GM23338 (cell line): ENCODE data around the gene ASPDH. TPM values are rescaled to one million over a fixed set of nuclear protein-coding genes. Genes with fewer than 3 reads are reported as not detected.

Experiments used
- ATAC-seq: fragments of 200-7000 bp; cut with Tn5 transposase; 3 replicates; pipeline ENCODE4 v1.9.1; 2020
- DNase-seq: peaks from one replicate; pipeline ENCODE4 v3.0.0-alpha.2; 2015; ENCODE audit warnings: low spot score
- H2AFZ ChIP-seq: fragments of 200-600 bp; sonication (generic); 2 replicates; pipeline ENCODE4 v1.8.0; 2016; ENCODE audit warnings: antibody characterized with exemption, mild to moderate bottlenecking, moderate library complexity
- H3F3A ChIP-seq: fragments of 200-600 bp; sonication (generic); replicated peaks from 2 replicates; pipeline ENCODE4 v1.8.0; 2017; ENCODE audit warnings: antibody characterized with exemption, mixed run types, low read depth
- H3K27ac ChIP-seq: fragments of 200-600 bp; sonication (generic); 2 replicates; pipeline ENCODE4 v1.6.1; 2016; ENCODE audit warnings: low read depth
- H3K27me3 ChIP-seq: fragments of 200-600 bp; sonication (generic); 2 replicates; pipeline ENCODE4 v1.8.0; 2016; ENCODE audit warnings: mild to moderate bottlenecking, mixed run types, moderate library complexity; ENCODE audit not compliant: insufficient read depth
- H3K36me3 ChIP-seq: fragments of 200-600 bp; sonication (generic); 2 replicates; pipeline ENCODE4 v1.8.0; 2016; ENCODE audit warnings: mild to moderate bottlenecking; ENCODE audit not compliant: insufficient read depth
- H3K4me1 ChIP-seq: fragments of 200-600 bp; sonication (generic); 2 replicates; pipeline ENCODE4 v1.8.0; 2016; ENCODE audit warnings: mild to moderate bottlenecking, moderate library complexity; ENCODE audit not compliant: insufficient read depth
- H3K4me2 ChIP-seq: fragments of 200-600 bp; sonication (generic); 2 replicates; pipeline ENCODE4 v1.7.1; 2017; ENCODE audit warnings: mixed run types
- H3K4me3 ChIP-seq: fragments of 200-600 bp; sonication (generic); 2 replicates; pipeline ENCODE4 v1.6.1; 2016; ENCODE audit warnings: mixed run types
- H3K79me2 ChIP-seq: fragments of 200-600 bp; sonication (generic); replicated peaks from 2 replicates; pipeline ENCODE4 v1.8.0; 2017; ENCODE audit warnings: mild to moderate bottlenecking; ENCODE audit not compliant: insufficient read depth
- H3K9me2 ChIP-seq: fragments of 200-600 bp; sonication (generic); 2 replicates; pipeline ENCODE4 v1.8.0; 2017; ENCODE audit not compliant: insufficient read depth
- H4K20me1 ChIP-seq: fragments of 200-600 bp; sonication (generic); replicated peaks from 2 replicates; pipeline ENCODE4 v1.8.0; 2017; ENCODE audit warnings: mild to moderate bottlenecking; ENCODE audit not compliant: insufficient read depth
- H3K27ac Mint-ChIP-seq: 2 replicates; pipeline ENCODE4 v1.8.0; 2020; ENCODE audit warnings: inconsistent platforms, mild to moderate bottlenecking, moderate library complexity, mixed read lengths
- H3K27me3 Mint-ChIP-seq: 3 replicates; pipeline ENCODE4 v1.8.0; 2022; ENCODE audit warnings: low read depth, mild to moderate bottlenecking, moderate library complexity, mixed read lengths, inconsistent platforms; ENCODE audit not compliant: insufficient read depth, poor library complexity
- H3K36me3 Mint-ChIP-seq: 3 replicates; pipeline ENCODE4 v1.8.0; 2021; ENCODE audit warnings: low read depth, mild to moderate bottlenecking, inconsistent platforms, moderate library complexity, mixed read lengths
- H3K4me1 Mint-ChIP-seq: 3 replicates; pipeline ENCODE4 v1.8.0; 2020; ENCODE audit warnings: mild to moderate bottlenecking, inconsistent platforms, mixed read lengths
- H3K4me3 Mint-ChIP-seq: 3 replicates; pipeline ENCODE4 v1.8.0; 2021; ENCODE audit warnings: moderate library complexity, mild to moderate bottlenecking, inconsistent platforms, mixed read lengths
- H3K9me3 Mint-ChIP-seq: 3 replicates; pipeline ENCODE4 v1.8.0; 2020; ENCODE audit warnings: moderate library complexity, mild to moderate bottlenecking, inconsistent platforms, mixed read lengths
- CREB1 ChIP-seq: fragments of 250-450 bp; sonication (Bioruptor Pico); IDR thresholded peaks from 2 replicates; pipeline ENCODE4 v1.5.0; 2020; ENCODE audit warnings: low read depth, mild to moderate bottlenecking, moderate library complexity
- EZH2 ChIP-seq: fragments of 200-600 bp; sonication (generic); IDR thresholded peaks from one replicate; pipeline ENCODE4 v1.8.0; 2017; ENCODE audit warnings: antibody characterized with exemption, mild to moderate bottlenecking, low read depth; ENCODE audit not compliant: unreplicated experiment
- EZH2phosphoT487 ChIP-seq: fragments of 200-600 bp; sonication (generic); IDR thresholded peaks from one replicate; pipeline ENCODE4 v1.8.1; 2018; ENCODE audit warnings: antibody characterized with exemption; ENCODE audit not compliant: unreplicated experiment
- JUNB ChIP-seq: IDR thresholded peaks from one replicate; pipeline ENCODE4 v1.6.1; 2016; ENCODE audit warnings: antibody characterized with exemption; ENCODE audit not compliant: unreplicated experiment
- NANOG ChIP-seq: IDR thresholded peaks from 2 replicates; pipeline ENCODE4 v1.6.1; 2016; ENCODE audit warnings: antibody characterized with exemption, borderline replicate concordance
- POLR2AphosphoS5 ChIP-seq: IDR thresholded peaks from 2 replicates; pipeline ENCODE4 v1.6.1; 2016; ENCODE audit warnings: antibody characterized with exemption, low read depth
- STAT1 ChIP-seq: IDR thresholded peaks from one replicate; pipeline ENCODE4 v1.6.1; 2016; ENCODE audit warnings: antibody characterized with exemption; ENCODE audit not compliant: unreplicated experiment
- ZNF114 ChIP-seq: fragments of 250-450 bp; sonication (Bioruptor Pico); IDR thresholded peaks from 2 replicates; pipeline ENCODE4 v1.5.0; 2020; ENCODE audit warnings: mild to moderate bottlenecking, moderate library complexity
- ZNF331 ChIP-seq: fragments of 250-450 bp; sonication (Bioruptor Pico); IDR thresholded peaks from 2 replicates; pipeline ENCODE4 v1.5.0; 2020; ENCODE audit warnings: low read depth, mild to moderate bottlenecking, moderate library complexity
- polyA plus RNA-seq: library from polyadenylated mRNA; unstranded; fragments of >200 nt; fragmentation: Nextera tagmentation; extraction: Ambion mirVana; gene quantifications from 2 replicates; pipeline ENCODE4 v1.2.1, GENCODE V29; 2016
- total RNA-seq: library from RNA; depleted of rRNA; stranded (reverse); fragments of >200 nt; shearing (Covaris generic); gene quantifications from 2 replicates; pipeline ENCODE4 v1.2.3, GENCODE V29; 2014
- TF ChIP-seq, protein P1 (sequence below): IDR thresholded peaks from 2 replicates; pipeline ENCODE4 v1.6.1; 2016; ENCODE audit warnings: antibody characterized with exemption
- TF ChIP-seq, protein P2 (sequence below): IDR thresholded peaks from one replicate; pipeline ENCODE4 v1.6.1; 2018; ENCODE audit warnings: antibody characterized with exemption; ENCODE audit not compliant: unreplicated experiment
- TF ChIP-seq, protein P3 (sequence below): fragments of 250-450 bp; sonication (Bioruptor Pico); IDR thresholded peaks from 2 replicates; pipeline ENCODE4 v1.5.0; 2020; ENCODE audit warnings: mild to moderate bottlenecking, moderate library complexity
- TF ChIP-seq, protein P4 (sequence below), 2 experiments: fragments of 200-600 bp in 1 of 2; sonication (generic) in 1 of 2; conservative IDR thresholded peaks; 2 replicates each; pipeline versions ENCODE4 v1.5.1 to v1.6.1; 2016 to 2017; ENCODE audit warnings: antibody characterized with exemption in 2 of 2, low read depth in 2 of 2, mild to moderate bottlenecking in 2 of 2, moderate library complexity in 1 of 2

ASPDH gene
- total and polyA plus RNA-seq, 2 experiments from 2014 or later: not detected

DNA sequence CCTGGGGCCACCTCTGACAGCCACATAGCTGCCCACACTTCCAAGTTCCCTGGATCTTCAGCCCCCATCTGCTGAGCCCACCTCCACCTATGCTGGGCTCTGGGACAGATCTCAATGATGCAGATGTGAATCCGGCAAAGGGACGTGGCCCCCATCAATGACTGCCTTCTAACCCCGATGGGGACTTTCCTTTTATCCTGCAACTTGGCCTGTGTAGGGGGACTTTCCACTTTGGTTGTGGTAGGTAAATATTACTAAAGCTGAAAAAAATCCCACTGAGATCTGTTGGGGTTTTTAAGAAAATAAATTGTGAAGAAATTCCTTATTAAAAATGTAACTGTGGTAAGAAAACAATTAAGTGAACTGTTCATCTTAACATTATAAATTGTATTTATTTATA lies 20.8 kb upstream of the ASPDH start:
- 0 out of 2 replicates have a peak, but pooled peaks cover 3% of the 10 kb centered on the region for H3K9me2 ChIP-seq
- Mint-ChIP-seq H3K4me3 (no peak overlapping the region), H3K27ac (no peak overlapping the region), H3K4me1 (no peaks in the 10 kb centered on the region), H3K27me3 (peaks cover 5% of the 10 kb centered on the region), H3K9me3 (peaks cover 96% of the 10 kb centered on the region), H3K36me3 (peaks cover 38% of the 10 kb centered on the region)
- H3K27me3 ChIP-seq: no peaks in the 10 kb centered on the region
- TF ChIP-seq, protein P1, sequence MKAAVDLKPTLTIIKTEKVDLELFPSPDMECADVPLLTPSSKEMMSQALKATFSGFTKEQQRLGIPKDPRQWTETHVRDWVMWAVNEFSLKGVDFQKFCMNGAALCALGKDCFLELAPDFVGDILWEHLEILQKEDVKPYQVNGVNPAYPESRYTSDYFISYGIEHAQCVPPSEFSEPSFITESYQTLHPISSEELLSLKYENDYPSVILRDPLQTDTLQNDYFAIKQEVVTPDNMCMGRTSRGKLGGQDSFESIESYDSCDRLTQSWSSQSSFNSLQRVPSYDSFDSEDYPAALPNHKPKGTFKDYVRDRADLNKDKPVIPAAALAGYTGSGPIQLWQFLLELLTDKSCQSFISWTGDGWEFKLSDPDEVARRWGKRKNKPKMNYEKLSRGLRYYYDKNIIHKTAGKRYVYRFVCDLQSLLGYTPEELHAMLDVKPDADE: no peak
- TF ChIP-seq, protein P2, sequence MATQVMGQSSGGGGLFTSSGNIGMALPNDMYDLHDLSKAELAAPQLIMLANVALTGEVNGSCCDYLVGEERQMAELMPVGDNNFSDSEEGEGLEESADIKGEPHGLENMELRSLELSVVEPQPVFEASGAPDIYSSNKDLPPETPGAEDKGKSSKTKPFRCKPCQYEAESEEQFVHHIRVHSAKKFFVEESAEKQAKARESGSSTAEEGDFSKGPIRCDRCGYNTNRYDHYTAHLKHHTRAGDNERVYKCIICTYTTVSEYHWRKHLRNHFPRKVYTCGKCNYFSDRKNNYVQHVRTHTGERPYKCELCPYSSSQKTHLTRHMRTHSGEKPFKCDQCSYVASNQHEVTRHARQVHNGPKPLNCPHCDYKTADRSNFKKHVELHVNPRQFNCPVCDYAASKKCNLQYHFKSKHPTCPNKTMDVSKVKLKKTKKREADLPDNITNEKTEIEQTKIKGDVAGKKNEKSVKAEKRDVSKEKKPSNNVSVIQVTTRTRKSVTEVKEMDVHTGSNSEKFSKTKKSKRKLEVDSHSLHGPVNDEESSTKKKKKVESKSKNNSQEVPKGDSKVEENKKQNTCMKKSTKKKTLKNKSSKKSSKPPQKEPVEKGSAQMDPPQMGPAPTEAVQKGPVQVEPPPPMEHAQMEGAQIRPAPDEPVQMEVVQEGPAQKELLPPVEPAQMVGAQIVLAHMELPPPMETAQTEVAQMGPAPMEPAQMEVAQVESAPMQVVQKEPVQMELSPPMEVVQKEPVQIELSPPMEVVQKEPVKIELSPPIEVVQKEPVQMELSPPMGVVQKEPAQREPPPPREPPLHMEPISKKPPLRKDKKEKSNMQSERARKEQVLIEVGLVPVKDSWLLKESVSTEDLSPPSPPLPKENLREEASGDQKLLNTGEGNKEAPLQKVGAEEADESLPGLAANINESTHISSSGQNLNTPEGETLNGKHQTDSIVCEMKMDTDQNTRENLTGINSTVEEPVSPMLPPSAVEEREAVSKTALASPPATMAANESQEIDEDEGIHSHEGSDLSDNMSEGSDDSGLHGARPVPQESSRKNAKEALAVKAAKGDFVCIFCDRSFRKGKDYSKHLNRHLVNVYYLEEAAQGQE: no peak
- TF ChIP-seq, protein P3, sequence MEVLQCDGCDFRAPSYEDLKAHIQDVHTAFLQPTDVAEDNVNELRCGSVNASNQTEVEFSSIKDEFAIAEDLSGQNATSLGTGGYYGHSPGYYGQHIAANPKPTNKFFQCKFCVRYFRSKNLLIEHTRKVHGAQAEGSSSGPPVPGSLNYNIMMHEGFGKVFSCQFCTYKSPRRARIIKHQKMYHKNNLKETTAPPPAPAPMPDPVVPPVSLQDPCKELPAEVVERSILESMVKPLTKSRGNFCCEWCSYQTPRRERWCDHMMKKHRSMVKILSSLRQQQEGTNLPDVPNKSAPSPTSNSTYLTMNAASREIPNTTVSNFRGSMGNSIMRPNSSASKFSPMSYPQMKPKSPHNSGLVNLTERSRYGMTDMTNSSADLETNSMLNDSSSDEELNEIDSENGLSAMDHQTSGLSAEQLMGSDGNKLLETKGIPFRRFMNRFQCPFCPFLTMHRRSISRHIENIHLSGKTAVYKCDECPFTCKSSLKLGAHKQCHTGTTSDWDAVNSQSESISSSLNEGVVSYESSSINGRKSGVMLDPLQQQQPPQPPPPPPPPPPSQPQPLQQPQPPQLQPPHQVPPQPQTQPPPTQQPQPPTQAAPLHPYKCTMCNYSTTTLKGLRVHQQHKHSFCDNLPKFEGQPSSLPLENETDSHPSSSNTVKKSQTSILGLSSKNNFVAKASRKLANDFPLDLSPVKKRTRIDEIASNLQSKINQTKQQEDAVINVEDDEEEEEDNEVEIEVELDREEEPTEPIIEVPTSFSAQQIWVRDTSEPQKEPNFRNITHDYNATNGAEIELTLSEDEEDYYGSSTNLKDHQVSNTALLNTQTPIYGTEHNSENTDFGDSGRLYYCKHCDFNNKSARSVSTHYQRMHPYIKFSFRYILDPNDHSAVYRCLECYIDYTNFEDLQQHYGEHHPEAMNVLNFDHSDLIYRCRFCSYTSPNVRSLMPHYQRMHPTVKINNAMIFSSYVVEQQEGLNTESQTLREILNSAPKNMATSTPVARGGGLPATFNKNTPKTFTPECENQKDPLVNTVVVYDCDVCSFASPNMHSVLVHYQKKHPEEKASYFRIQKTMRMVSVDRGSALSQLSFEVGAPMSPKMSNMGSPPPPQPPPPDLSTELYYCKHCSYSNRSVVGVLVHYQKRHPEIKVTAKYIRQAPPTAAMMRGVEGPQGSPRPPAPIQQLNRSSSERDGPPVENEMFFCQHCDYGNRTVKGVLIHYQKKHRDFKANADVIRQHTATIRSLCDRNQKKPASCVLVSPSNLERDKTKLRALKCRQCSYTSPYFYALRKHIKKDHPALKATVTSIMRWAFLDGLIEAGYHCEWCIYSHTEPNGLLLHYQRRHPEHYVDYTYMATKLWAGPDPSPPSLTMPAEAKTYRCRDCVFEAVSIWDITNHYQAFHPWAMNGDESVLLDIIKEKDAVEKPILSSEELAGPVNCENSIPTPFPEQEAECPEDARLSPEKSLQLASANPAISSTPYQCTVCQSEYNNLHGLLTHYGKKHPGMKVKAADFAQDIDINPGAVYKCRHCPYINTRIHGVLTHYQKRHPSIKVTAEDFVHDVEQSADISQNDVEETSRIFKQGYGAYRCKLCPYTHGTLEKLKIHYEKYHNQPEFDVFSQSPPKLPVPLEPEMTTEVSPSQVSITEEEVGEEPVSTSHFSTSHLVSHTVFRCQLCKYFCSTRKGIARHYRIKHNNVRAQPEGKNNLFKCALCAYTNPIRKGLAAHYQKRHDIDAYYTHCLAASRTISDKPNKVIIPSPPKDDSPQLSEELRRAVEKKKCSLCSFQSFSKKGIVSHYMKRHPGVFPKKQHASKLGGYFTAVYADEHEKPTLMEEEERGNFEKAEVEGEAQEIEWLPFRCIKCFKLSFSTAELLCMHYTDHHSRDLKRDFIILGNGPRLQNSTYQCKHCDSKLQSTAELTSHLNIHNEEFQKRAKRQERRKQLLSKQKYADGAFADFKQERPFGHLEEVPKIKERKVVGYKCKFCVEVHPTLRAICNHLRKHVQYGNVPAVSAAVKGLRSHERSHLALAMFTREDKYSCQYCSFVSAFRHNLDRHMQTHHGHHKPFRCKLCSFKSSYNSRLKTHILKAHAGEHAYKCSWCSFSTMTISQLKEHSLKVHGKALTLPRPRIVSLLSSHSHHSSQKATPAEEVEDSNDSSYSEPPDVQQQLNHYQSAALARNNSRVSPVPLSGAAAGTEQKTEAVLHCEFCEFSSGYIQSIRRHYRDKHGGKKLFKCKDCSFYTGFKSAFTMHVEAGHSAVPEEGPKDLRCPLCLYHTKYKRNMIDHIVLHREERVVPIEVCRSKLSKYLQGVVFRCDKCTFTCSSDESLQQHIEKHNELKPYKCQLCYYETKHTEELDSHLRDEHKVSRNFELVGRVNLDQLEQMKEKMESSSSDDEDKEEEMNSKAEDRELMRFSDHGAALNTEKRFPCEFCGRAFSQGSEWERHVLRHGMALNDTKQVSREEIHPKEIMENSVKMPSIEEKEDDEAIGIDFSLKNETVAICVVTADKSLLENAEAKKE (CRISPR knock-in tag): no peak
- TF ChIP-seq STAT1: no peak
- TF ChIP-seq POLR2AphosphoS5: no peak
- no peak for TF ChIP-seq ZNF114
- TF ChIP-seq, protein P4, sequence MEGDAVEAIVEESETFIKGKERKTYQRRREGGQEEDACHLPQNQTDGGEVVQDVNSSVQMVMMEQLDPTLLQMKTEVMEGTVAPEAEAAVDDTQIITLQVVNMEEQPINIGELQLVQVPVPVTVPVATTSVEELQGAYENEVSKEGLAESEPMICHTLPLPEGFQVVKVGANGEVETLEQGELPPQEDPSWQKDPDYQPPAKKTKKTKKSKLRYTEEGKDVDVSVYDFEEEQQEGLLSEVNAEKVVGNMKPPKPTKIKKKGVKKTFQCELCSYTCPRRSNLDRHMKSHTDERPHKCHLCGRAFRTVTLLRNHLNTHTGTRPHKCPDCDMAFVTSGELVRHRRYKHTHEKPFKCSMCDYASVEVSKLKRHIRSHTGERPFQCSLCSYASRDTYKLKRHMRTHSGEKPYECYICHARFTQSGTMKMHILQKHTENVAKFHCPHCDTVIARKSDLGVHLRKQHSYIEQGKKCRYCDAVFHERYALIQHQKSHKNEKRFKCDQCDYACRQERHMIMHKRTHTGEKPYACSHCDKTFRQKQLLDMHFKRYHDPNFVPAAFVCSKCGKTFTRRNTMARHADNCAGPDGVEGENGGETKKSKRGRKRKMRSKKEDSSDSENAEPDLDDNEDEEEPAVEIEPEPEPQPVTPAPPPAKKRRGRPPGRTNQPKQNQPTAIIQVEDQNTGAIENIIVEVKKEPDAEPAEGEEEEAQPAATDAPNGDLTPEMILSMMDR (conservative IDR thresholded peaks at IDR 0.05; ENCODE audit: low read depth in 2 of 2): no peak
- no peak for TF ChIP-seq CREB1 (CRISPR knock-in tag)
- no peak for TF ChIP-seq NANOG
- TF ChIP-seq JUNB: no peak
- no peak for TF ChIP-seq EZH2phosphoT487
- no peak for TF ChIP-seq EZH2
- TF ChIP-seq ZNF331 (CRISPR knock-in tag): no peak
- no peaks in the 10 kb centered on the region for H4K20me1 ChIP-seq
- DNase-seq (no peak), ATAC-seq (no peak)
- no peaks in the 10 kb centered on the region for H3K4me1 ChIP-seq
- no peak overlapping the region for H2AFZ ChIP-seq
- H3K79me2 ChIP-seq: no peaks in the 10 kb centered on the region
- H3K4me2 ChIP-seq: no peak overlapping the region
- no peak overlapping the region for H3K27ac ChIP-seq
- no peak overlapping the region for H3K4me3 ChIP-seq
- H3F3A ChIP-seq: no peaks in the 10 kb centered on the region; the same call in 1 of the 2 replicates
- H3K36me3 ChIP-seq: no peaks in the 10 kb centered on the region
